Measurements from ENCODE around the gene CHSY1. TPM values are rescaled to one million over a fixed set of nuclear protein-coding genes. Genes with fewer than 3 reads are reported as not detected.

CHSY1 gene
- total and polyA plus RNA-seq, 10 of the 15 experiments (the other 5 are each of a cell fraction or from before 2014, with no cell fraction given), result 1.4 to 31.2 (median 10.5) TPM

DNA sequence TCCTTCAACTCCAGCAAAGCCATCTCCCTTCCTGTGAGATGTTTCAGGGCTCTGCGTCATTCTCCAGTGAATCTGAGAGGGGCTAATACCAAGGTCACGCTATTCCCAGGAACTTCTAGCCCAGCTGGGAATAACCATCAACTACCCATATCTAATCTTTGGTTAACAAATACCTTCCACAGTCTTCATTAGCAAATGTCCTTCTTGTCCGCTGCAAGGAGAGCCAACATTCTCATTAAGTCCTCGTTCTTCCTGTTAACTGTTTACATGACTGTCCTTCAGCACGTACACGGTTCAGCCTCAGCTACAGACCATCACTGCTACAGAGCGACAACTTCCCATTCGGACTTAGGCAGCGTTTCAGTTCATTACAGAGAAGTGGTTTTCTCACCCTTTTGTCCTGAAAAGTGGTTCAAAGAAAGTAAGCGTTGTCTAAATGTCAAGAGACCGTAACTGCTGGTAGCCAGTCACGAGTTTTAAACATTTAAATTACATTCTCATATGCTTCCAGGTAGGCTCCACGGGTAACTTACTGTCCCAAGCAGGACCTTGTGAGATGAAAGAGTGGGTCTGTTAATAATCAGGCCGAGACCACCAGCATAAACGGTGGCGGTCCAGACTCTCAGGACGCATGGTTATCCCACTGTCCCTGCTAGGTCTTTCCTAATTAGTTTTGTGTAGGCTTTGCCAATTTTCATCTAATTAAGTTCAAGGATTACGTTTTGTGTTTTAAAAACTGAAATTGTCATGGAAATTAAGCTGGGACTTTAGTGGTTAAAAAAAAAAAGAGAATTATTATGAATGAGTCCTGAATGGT, 63.8 kb downstream of the CHSY1 start (continued):
- TF ChIP-seq SMAD1 (IDR thresholded peaks at IDR 0.05; ENCODE audit: low read depth, partially characterized antibody) (peak; percentile 20), SRF (IDR thresholded peaks at IDR 0.05; ENCODE audit: low read depth in 2 of 2, low read length in 2 of 2) (no peak), GATAD2B (conservative IDR thresholded peaks at IDR 0.05; ENCODE audit: low read depth) (no peak; the same call in 1 of the 2 replicates), PML (IDR thresholded peaks at IDR 0.05; ENCODE audit: low read length) (0 out of 2 replicates have a peak, but pooled peaks have one; percentile 6), HCFC1 (IDR thresholded peaks at IDR 0.05; ENCODE audit: low read length) (no peak), IKZF1 (conservative IDR thresholded peaks at IDR 0.05) (peak; percentile 62)

GRCh38 chr15:101185770-101186169, 66.1 kb downstream of the CHSY1 start:
- H2AFZ ChIP-seq (ENCODE audit: control insufficient read depth, low read depth, low read length), result no peak overlapping the region
- peaks cover 3 to 5% of the 10 kb centered on the region in 2 experiments; a peak in 3 of 4 replicates for H3K36me3 ChIP-seq (ENCODE audit: control insufficient read depth in 2 of 2, insufficient read depth in 2 of 2, low read length in 1 of 2)
- no peaks in the 10 kb centered on the region for H3K27me3 ChIP-seq (replicated peaks in 1 of 2; ENCODE audit: control insufficient read depth in 2 of 2, insufficient read depth in 2 of 2, low read length in 1 of 2)
- no peaks in the 10 kb centered on the region for H3K9me3 ChIP-seq (replicated peaks; ENCODE audit: control insufficient read depth, insufficient read depth, low read length)
- ATAC-seq (no peak), DNase-seq (ENCODE audit: low read depth, low spot score) (no peak), FAIRE-seq (no peak)
- SMC1A ChIA-PET (ENCODE audit: uncharacterized antibody, unreplicated experiment), result interaction anchor here (0.8 to 1.5 kb wide), 6 partner anchors 9 to 62 kb away, joined by 3 to 6 read pairs (median 4); no protein-coding TSS in a partner anchor
- in situ Hi-C loops (cut with MboI), result no loop called here
- intact Hi-C loops (cut with micrococcal nuclease; ENCODE audit: unreplicated experiment), result loop anchor here (5.0 kb wide), 1 partner anchor 58 kb away; no protein-coding TSS in a partner anchor
- H3K9ac ChIP-seq (ENCODE audit: control insufficient read depth, insufficient read depth, low read length), result no peak overlapping the region
- no peak overlapping the region for H3K4me3 ChIP-seq
- RAD21 ChIA-PET (ENCODE audit: unreplicated experiment), result interaction anchor here (0.9 to 1.4 kb wide), 3 partner anchors 10 to 64 kb away, joined by 3 to 5 read pairs (median 3); no protein-coding TSS in a partner anchor
- H4K20me1 ChIP-seq (ENCODE audit: control insufficient read depth, insufficient read depth), result no peaks in the 10 kb centered on the region
- CTCF ChIA-PET, result interaction anchor here (1.1 to 1.2 kb wide), 2 partner anchors 59 to 72 kb away, joined by 3 to 4 read pairs; no protein-coding TSS in a partner anchor
- H3K27ac ChIP-seq (ENCODE audit: control insufficient read depth, insufficient read depth), result no peak overlapping the region
- TF ChIP-seq CUX1 (IDR thresholded peaks at IDR 0.05; ENCODE audit: insufficient replicate concordance, low read depth, low read length) (no peak), MEF2B (IDR thresholded peaks at IDR 0.05; ENCODE audit: partially characterized antibody, poor library complexity, severe bottlenecking) (no peak), TCF7 (IDR thresholded peaks at IDR 0.05; ENCODE audit: borderline replicate concordance) (no peak), ZNF217 (IDR thresholded peaks at IDR 0.05) (no peak), HCFC1 (IDR thresholded peaks at IDR 0.05; ENCODE audit: low read length) (no peak)
- 98% methylated on average over 5 of the region's 5 CpGs for WGBS (ENCODE audit: insufficient coverage, insufficient replicate concordance, low lambda C conversion rate, missing lambda C conversion rate)
- POLR2A ChIA-PET, result interaction anchor here (0.7 kb wide), 1 partner anchor 176 kb away, joined by 6 read pairs; no protein-coding TSS in a partner anchor
- H3K4me2 ChIP-seq (ENCODE audit: control insufficient read depth, insufficient read depth), result no peak overlapping the region
- BruUV-seq (replicated peaks), result no TSS peak
- H3K4me1 ChIP-seq (ENCODE audit: control insufficient read depth, insufficient read depth, low read length), result peaks cover 17% of the 10 kb centered on the region
- peaks cover 59% of the 10 kb centered on the region for H3K79me2 ChIP-seq (ENCODE audit: control insufficient read depth, insufficient read depth, low read length)

Measured in GM12878 (cell line).